HepG2 (cell line): ENCODE data around the gene PALM. TPM values are rescaled to one million over a fixed set of nuclear protein-coding genes. Genes with fewer than 3 reads are reported as not detected.
A peak's percentile ranks its signal among the peaks of the same experiment; 100 is the strongest.

ENCODE experiments used
- CAMTA2 ChIP-seq: sonication (generic); formaldehyde crosslinking; IDR thresholded peaks from 2 replicates; pipeline ENCODE4 v1.4.0; 2020; ENCODE audit warnings: mild to moderate bottlenecking, missing genetic modification reagents, borderline replicate concordance
- CERS6 ChIP-seq: sonication (generic); formaldehyde crosslinking; IDR thresholded peaks from 2 replicates; pipeline ENCODE4 v1.5.0; 2020; ENCODE audit warnings: missing genetic modification reagents
- EZH2 ChIP-seq: conservative IDR thresholded peaks from 2 replicates; pipeline ENCODE4 v1.6.1; 2012; ENCODE audit warnings: mild to moderate bottlenecking, low read depth, low read length, moderate library complexity
- FOXO4 ChIP-seq: sonication (generic); formaldehyde crosslinking; conservative IDR thresholded peaks from 2 replicates; pipeline ENCODE4 v1.8.1; 2023; ENCODE audit warnings: missing genetic modification reagents
- GFI1 ChIP-seq: sonication (generic); formaldehyde crosslinking; IDR thresholded peaks from 2 replicates; pipeline ENCODE4 v1.5.0; 2020; ENCODE audit warnings: missing genetic modification reagents, mild to moderate bottlenecking, borderline replicate concordance
- HMG20B ChIP-seq: conservative IDR thresholded peaks from 2 replicates; pipeline ENCODE4 v1.6.1; 2016; ENCODE audit warnings: missing genetic modification reagents, missing compliant biosample characterization
- MIER2 ChIP-seq: IDR thresholded peaks from 2 replicates; pipeline ENCODE4 v1.6.1; 2016; ENCODE audit warnings: missing biosample characterization, missing genetic modification reagents
- NBN ChIP-seq: fragments of 450-650 bp; conservative IDR thresholded peaks from 2 replicates; pipeline ENCODE4 v1.6.1; 2017
- PRDM15 ChIP-seq: sonication (generic); formaldehyde crosslinking; IDR thresholded peaks from 2 replicates; pipeline ENCODE4 v1.4.0; 2020; ENCODE audit warnings: missing genetic modification reagents
- SALL2 ChIP-seq: sonication (generic); formaldehyde crosslinking; IDR thresholded peaks from 2 replicates; pipeline ENCODE4 v1.8.1; 2023; ENCODE audit warnings: mild to moderate bottlenecking, missing genetic modification reagents, inconsistent platforms
- SMAD3 ChIP-seq: sonication (generic); formaldehyde crosslinking; IDR thresholded peaks from 2 replicates; pipeline ENCODE4 v1.4.0; 2020; ENCODE audit warnings: missing genetic modification reagents
- SRSF1 ChIP-seq: fragments of 200-400 bp; formaldehyde crosslinking; optimal IDR thresholded peaks from 2 replicates; pipeline ENCODE3; 2017; ENCODE audit warnings: mild to moderate bottlenecking, low read depth, low read length, moderate library complexity
- ZNF207 ChIP-seq: fragments of 450-650 bp; IDR thresholded peaks from 2 replicates; pipeline ENCODE4 v1.6.1; 2016; ENCODE audit warnings: antibody characterized with exemption, borderline replicate concordance
- ZNF224 ChIP-seq: sonication (generic); formaldehyde crosslinking; IDR thresholded peaks from 2 replicates; pipeline ENCODE4 v1.5.0; 2020; ENCODE audit warnings: mild to moderate bottlenecking, missing genetic modification reagents
- ZNF232 ChIP-seq: sonication (generic); formaldehyde crosslinking; IDR thresholded peaks from 2 replicates; pipeline ENCODE4 v1.4.0; 2020; ENCODE audit warnings: missing genetic modification reagents, borderline replicate concordance
- ZNF329 ChIP-seq: sonication (generic); formaldehyde crosslinking; IDR thresholded peaks from 2 replicates; pipeline ENCODE4 v1.9.0; 2021; ENCODE audit warnings: low read depth, mild to moderate bottlenecking, missing genetic modification reagents
- ZNF33A ChIP-seq: sonication (generic); formaldehyde crosslinking; IDR thresholded peaks from 2 replicates; pipeline ENCODE4 v1.5.1; 2020; ENCODE audit warnings: missing genetic modification reagents, mild to moderate bottlenecking, moderate library complexity, borderline replicate concordance
- ZNF549 ChIP-seq: sonication (generic); formaldehyde crosslinking; IDR thresholded peaks from 2 replicates; pipeline ENCODE4 v1.5.0; 2020; ENCODE audit warnings: missing genetic modification reagents
- ZNF720 ChIP-seq: sonication (generic); formaldehyde crosslinking; IDR thresholded peaks from 2 replicates; pipeline ENCODE4 v1.4.0; 2020; ENCODE audit warnings: missing genetic modification reagents
- ZNF724P ChIP-seq: sonication (generic); formaldehyde crosslinking; IDR thresholded peaks from 2 replicates; pipeline ENCODE4 v1.8.0; 2022; ENCODE audit warnings: missing genetic modification reagents, borderline replicate concordance
- ZNF788 ChIP-seq: sonication (generic); formaldehyde crosslinking; IDR thresholded peaks from 2 replicates; pipeline ENCODE4 v1.5.0; 2020; ENCODE audit warnings: mild to moderate bottlenecking, missing genetic modification reagents, borderline replicate concordance
- ZZZ3 ChIP-seq: sonication (generic); formaldehyde crosslinking; IDR thresholded peaks from 2 replicates; pipeline ENCODE4 v1.4.0; 2020; ENCODE audit warnings: missing genetic modification reagents, mild to moderate bottlenecking, borderline replicate concordance
- polyA plus RNA-seq, 8 experiments: library from polyadenylated mRNA; depleted of rRNA in 3 of 8; stranded (reverse) in 7 of 8; unstranded in 1 of 8; fragments of >200 nt; fragmentation: Illumina TruSeq in 4 of 8; extraction: Trizol in 4 of 8; gene quantifications; 2 replicates each; pipeline versions ENCODE4 v1.2.1 to v1.2.3, GENCODE V29; 2011 to 2016; ENCODE audit warnings: low read depth in 4 of 8, missing spikeins in 1 of 8, mixed read lengths in 1 of 8; ENCODE audit not compliant: insufficient read depth in 1 of 8
- total RNA-seq, 5 experiments: library from RNA; depleted of rRNA; stranded (reverse); fragments of >200 nt; fragmentation: Illumina TruSeq; extraction: Trizol; gene quantifications; 2 replicates each; pipeline ENCODE4 v1.2.3, GENCODE V29; 2016; ENCODE audit warnings: low read depth in 1 of 5
- TF ChIP-seq, protein P1 (sequence below): sonication (generic); formaldehyde crosslinking; IDR thresholded peaks from 2 replicates; pipeline ENCODE4 v1.4.0; 2020; ENCODE audit warnings: mild to moderate bottlenecking, missing genetic modification reagents

Gene PALM
- total and polyA plus RNA-seq, 2 of the 13 experiments (the other 11 are each of a cell fraction or from before 2014, with no cell fraction given) = 4.0 to 9.7 TPM

DNA sequence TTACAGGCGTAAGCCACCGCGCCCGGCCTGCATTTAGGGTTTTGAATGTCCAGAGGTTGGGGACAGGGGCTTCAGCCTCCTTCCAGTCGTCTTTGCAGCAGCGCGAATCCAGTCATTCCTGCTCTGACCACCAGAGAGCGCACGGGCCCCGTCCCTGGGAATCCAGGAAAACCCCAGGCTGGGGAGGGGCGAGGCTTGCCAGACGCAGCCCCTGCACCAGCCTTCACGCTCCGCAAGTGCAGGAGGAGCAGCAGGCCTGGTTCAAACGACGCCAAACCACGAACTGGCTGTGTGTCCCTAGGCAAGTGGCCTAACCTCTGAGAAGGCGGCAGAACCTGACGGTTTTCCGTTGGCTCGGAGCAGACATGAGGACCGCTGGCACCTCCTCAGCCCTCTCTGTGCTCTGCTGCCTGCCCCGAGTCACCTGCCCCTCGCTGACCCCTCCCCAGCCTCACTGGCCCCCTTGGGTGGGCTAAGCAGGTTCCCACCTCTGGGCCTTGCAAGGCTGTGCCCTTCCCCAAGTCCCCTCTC lies 43.8 kb upstream of the PALM start (continued):
- TF ChIP-seq GFI1 = peak; percentile 60; the same call in 1 of the 2 replicates
- TF ChIP-seq SMAD3 (CRISPR knock-in tag) = no peak
- 0 out of 2 replicates have a peak, but pooled peaks have one; percentile 41 for TF ChIP-seq MIER2 (CRISPR knock-in tag)
- no peak for TF ChIP-seq NBN
- TF ChIP-seq HMG20B (CRISPR knock-in tag) = no peak; the same call in 1 of the 2 replicates
- no peak for TF ChIP-seq ZNF720 (CRISPR knock-in tag)
- no peak for TF ChIP-seq SRSF1
- TF ChIP-seq ZNF224 (CRISPR knock-in tag) = peak; percentile 36; the same call in 1 of the 2 replicates
- TF ChIP-seq FOXO4 (CRISPR knock-in tag) = 0 out of 2 replicates have a peak, but pooled peaks have one; percentile 72
- TF ChIP-seq ZNF33A = no peak
- peak; percentile 71; the same call in 1 of the 2 replicates for TF ChIP-seq ZNF788
- no peak for TF ChIP-seq ZNF549 (CRISPR knock-in tag)
- no peak for TF ChIP-seq PRDM15
- peak; percentile 15; the same call in 1 of the 2 replicates for TF ChIP-seq ZNF724P (CRISPR knock-in tag)
- TF ChIP-seq ZZZ3 (CRISPR knock-in tag) = no peak
- TF ChIP-seq, protein P1, sequence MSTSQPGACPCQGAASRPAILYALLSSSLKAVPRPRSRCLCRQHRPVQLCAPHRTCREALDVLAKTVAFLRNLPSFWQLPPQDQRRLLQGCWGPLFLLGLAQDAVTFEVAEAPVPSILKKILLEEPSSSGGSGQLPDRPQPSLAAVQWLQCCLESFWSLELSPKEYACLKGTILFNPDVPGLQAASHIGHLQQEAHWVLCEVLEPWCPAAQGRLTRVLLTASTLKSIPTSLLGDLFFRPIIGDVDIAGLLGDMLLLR (CRISPR knock-in tag) = peak; percentile 63; the same call in 1 of the 2 replicates
- no peak for TF ChIP-seq CAMTA2 (CRISPR knock-in tag)
- TF ChIP-seq ZNF207 = no peak
- no peak for TF ChIP-seq CERS6 (CRISPR knock-in tag)
- no peak for TF ChIP-seq EZH2
- peak; percentile 34; the same call in 1 of the 2 replicates for TF ChIP-seq ZNF232 (CRISPR knock-in tag)
- peak; percentile 79; the same call in 1 of the 2 replicates for TF ChIP-seq SALL2 (CRISPR knock-in tag)
- TF ChIP-seq ZNF329 (CRISPR knock-in tag) = peak; percentile 84; the same call in 1 of the 2 replicates
